ENCODE results near the gene CDX2.

GRCh38 chr13:27985600-27985999, 16.5 kb upstream of the CDX2 start:
- TF ChIP-seq CTCF (IDR thresholded peaks at IDR 0.05; ENCODE audit: low read depth, low read length) (no peak), EZH2phosphoT487 (IDR thresholded peaks at IDR 0.05; ENCODE audit: low read depth) (no peak)

Data from OCI-LY3 (cell line).